Measurements from ENCODE around the gene ATG9B. TPM values are rescaled to one million over a fixed set of nuclear protein-coding genes. Genes with fewer than 3 reads are reported as not detected.

The ATG9B gene
- total and polyA plus RNA-seq, 9 of the 15 experiments (the other 6 are each of a cell fraction or from before 2014, with no cell fraction given) = 0.29 to 8.0 (median 2.1) TPM

DNA sequence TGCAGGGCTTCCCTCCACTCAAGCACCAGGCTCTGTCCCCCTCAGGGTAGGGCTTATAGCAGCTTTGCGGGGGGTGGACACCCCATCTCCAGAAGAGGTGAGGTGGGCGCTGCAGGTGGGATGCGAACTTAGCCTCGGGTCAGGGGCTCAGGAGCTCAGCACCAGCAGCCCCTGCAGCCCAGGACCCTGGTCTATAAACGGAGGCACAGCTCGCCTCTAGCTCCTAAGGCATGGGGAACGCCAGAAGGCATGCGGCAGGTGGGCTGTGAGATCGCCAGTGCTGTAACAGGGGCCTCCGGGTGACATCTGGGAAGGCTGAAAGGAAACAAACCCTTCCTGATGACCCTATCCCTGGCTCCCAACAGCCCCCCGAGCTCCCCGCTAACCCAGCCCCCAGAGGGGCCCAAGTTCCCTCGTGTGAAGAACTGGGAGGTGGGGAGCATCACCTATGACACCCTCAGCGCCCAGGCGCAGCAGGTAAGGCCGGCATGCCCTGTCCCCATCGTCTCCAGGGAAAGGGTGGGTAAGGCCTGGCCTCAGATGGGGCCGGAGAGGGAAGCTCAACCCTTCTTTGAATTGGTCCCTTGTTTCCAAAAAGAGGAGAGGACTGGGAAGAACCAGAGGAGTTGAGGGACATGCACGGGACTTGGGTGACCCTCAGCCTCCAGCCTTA, 29.3 kb downstream of the ATG9B start (continued):
- TF ChIP-seq CC2D1A (IDR thresholded peaks at IDR 0.05) = no peak
- TF ChIP-seq SNRNP70 (optimal IDR thresholded peaks at IDR 0.05; ENCODE audit: low read depth, low read length) = no peak
- no peak for TF ChIP-seq POLR2AphosphoS5 (IDR thresholded peaks at IDR 0.05; ENCODE audit: control insufficient read depth, insufficient read depth, low read depth, low read length)
- TF ChIP-seq ZFP30 (CRISPR knock-in tag; IDR thresholded peaks at IDR 0.05; ENCODE audit: borderline replicate concordance) = no peak
- TF ChIP-seq, protein P1, sequence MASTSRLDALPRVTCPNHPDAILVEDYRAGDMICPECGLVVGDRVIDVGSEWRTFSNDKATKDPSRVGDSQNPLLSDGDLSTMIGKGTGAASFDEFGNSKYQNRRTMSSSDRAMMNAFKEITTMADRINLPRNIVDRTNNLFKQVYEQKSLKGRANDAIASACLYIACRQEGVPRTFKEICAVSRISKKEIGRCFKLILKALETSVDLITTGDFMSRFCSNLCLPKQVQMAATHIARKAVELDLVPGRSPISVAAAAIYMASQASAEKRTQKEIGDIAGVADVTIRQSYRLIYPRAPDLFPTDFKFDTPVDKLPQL (IDR thresholded peaks at IDR 0.05; ENCODE audit: extremely low read depth, insufficient read length) = no peak
- no peak for TF ChIP-seq CAMTA2 (CRISPR knock-in tag; conservative IDR thresholded peaks at IDR 0.05)
- TF ChIP-seq MYNN (IDR thresholded peaks at IDR 0.05) = no peak
- no peak for TF ChIP-seq MYNN (CRISPR knock-in tag; IDR thresholded peaks at IDR 0.05)
- no peak for TF ChIP-seq ZNF644 (tag; IDR thresholded peaks at IDR 0.05; ENCODE audit: low read depth)
- TF ChIP-seq BCL6 (CRISPR knock-in tag; IDR thresholded peaks at IDR 0.05) = no peak
- TF ChIP-seq, protein P2, sequence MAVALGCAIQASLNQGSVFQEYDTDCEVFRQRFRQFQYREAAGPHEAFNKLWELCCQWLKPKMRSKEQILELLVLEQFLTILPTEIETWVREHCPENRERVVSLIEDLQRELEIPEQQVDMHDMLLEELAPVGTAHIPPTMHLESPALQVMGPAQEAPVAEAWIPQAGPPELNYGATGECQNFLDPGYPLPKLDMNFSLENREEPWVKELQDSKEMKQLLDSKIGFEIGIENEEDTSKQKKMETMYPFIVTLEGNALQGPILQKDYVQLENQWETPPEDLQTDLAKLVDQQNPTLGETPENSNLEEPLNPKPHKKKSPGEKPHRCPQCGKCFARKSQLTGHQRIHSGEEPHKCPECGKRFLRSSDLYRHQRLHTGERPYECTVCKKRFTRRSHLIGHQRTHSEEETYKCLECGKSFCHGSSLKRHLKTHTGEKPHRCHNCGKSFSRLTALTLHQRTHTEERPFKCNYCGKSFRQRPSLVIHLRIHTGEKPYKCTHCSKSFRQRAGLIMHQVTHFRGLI (CRISPR knock-in tag; IDR thresholded peaks at IDR 0.05) = no peak
- TF ChIP-seq CBX5 (IDR thresholded peaks at IDR 0.05; ENCODE audit: borderline replicate concordance, low read depth) = no peak
- TF ChIP-seq, protein P3, sequence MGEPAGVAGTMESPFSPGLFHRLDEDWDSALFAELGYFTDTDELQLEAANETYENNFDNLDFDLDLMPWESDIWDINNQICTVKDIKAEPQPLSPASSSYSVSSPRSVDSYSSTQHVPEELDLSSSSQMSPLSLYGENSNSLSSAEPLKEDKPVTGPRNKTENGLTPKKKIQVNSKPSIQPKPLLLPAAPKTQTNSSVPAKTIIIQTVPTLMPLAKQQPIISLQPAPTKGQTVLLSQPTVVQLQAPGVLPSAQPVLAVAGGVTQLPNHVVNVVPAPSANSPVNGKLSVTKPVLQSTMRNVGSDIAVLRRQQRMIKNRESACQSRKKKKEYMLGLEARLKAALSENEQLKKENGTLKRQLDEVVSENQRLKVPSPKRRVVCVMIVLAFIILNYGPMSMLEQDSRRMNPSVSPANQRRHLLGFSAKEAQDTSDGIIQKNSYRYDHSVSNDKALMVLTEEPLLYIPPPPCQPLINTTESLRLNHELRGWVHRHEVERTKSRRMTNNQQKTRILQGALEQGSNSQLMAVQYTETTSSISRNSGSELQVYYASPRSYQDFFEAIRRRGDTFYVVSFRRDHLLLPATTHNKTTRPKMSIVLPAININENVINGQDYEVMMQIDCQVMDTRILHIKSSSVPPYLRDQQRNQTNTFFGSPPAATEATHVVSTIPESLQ (CRISPR knock-in tag; IDR thresholded peaks at IDR 0.05) = 0 out of 2 replicates have a peak, but pooled peaks have one; percentile 68
- TF ChIP-seq, protein P4, sequence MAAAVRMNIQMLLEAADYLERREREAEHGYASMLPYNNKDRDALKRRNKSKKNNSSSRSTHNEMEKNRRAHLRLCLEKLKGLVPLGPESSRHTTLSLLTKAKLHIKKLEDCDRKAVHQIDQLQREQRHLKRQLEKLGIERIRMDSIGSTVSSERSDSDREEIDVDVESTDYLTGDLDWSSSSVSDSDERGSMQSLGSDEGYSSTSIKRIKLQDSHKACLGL (CRISPR knock-in tag; IDR thresholded peaks at IDR 0.05; ENCODE audit: borderline replicate concordance, poor library complexity, severe bottlenecking) = peak; percentile 0
- no peak for TF ChIP-seq RAD21 (CRISPR knock-in tag; conservative IDR thresholded peaks at IDR 0.05 in 1 of 2, IDR thresholded peaks at IDR 0.05 in 1 of 2)
- TF ChIP-seq, protein P5, sequence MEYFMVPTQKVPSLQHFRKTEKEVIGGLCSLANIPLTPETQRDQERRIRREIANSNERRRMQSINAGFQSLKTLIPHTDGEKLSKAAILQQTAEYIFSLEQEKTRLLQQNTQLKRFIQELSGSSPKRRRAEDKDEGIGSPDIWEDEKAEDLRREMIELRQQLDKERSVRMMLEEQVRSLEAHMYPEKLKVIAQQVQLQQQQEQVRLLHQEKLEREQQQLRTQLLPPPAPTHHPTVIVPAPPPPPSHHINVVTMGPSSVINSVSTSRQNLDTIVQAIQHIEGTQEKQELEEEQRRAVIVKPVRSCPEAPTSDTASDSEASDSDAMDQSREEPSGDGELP (CRISPR knock-in tag; IDR thresholded peaks at IDR 0.05; ENCODE audit: borderline replicate concordance) = no peak; the same call in 1 of the 2 replicates
- TF ChIP-seq, protein P6, sequence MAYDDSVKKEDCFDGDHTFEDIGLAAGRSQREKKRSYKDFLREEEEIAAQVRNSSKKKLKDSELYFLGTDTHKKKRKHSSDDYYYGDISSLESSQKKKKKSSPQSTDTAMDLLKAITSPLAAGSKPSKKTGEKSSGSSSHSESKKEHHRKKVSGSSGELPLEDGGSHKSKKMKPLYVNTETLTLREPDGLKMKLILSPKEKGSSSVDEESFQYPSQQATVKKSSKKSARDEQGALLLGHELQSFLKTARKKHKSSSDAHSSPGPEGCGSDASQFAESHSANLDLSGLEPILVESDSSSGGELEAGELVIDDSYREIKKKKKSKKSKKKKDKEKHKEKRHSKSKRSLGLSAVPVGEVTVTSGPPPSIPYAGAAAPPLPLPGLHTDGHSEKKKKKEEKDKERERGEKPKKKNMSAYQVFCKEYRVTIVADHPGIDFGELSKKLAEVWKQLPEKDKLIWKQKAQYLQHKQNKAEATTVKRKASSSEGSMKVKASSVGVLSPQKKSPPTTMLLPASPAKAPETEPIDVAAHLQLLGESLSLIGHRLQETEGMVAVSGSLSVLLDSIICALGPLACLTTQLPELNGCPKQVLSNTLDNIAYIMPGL (CRISPR knock-in tag; IDR thresholded peaks at IDR 0.05) = peak; percentile 64; the same call in 1 of the 2 replicates
- TF ChIP-seq NR2C2 (CRISPR knock-in tag; IDR thresholded peaks at IDR 0.05) = no peak; the same call in 1 of the 2 replicates
- TF ChIP-seq NR2C2 (tag; IDR thresholded peaks at IDR 0.05) = 0 out of 2 replicates have a peak, but pooled peaks have one; percentile 11
- TF ChIP-seq SIN3B (IDR thresholded peaks at IDR 0.05; ENCODE audit: low read depth) = no peak
- TF ChIP-seq STAT5B (CRISPR knock-in tag; IDR thresholded peaks at IDR 0.05) = no peak
